Activated CD4-positive, CD25-positive, alpha-beta regulatory T cell treated with anti-CD3 and anti-CD28 coated beads, Interleukin-2, amount 50 U/mL, for 16 hours (primary cell): ENCODE data around the gene F2RL1.
"Not testable (repeated sequence)": the region's sequence is repeated elsewhere in the genome, so short reads cannot be mapped to it uniquely, and the experiment has no call there.

ENCODE experiments used
- DNase-seq: peaks from one replicate; pipeline ENCODE4 v3.0.0-alpha.2; 2020; ENCODE audit warnings: low read depth, low spot score

The F2RL1 gene

GRCh38 chr5:76805821-76806505 lies 12.9 kb upstream of the F2RL1 start:
- DNase-seq, result no peak

GRCh38 chr5:76807296-76807695 lies 11.5 kb upstream of the F2RL1 start:
- no peak for DNase-seq

- no peak for DNase-seq
Observed at GRCh38 chr5:76808141-76808691, 10.6 kb upstream of the F2RL1 start.

- no peak for DNase-seq
Observed at GRCh38 chr5:76809141-76809540, 9.7 kb upstream of the F2RL1 start.

- no peak for DNase-seq
Observed at GRCh38 chr5:76810236-76810635, 8.6 kb upstream of the F2RL1 start.

- DNase-seq, result no peak
Observed at GRCh38 chr5:76811214-76811613, 7.6 kb upstream of the F2RL1 start.

GRCh38 chr5:76812209-76812608 lies 6.6 kb upstream of the F2RL1 start:
- not testable (repeated sequence) for DNase-seq

- DNase-seq, result no peak
Observed at GRCh38 chr5:76813982-76814562, 4.8 kb upstream of the F2RL1 start.

- DNase-seq, result no peak
Observed at GRCh38 chr5:76816110-76816831, 2.6 kb upstream of the F2RL1 start.

GRCh38 chr5:76819851-76820525 lies 1.2 kb downstream of the F2RL1 start:
- DNase-seq, result no peak

GRCh38 chr5:76820526-76820890 lies 1.7 kb downstream of the F2RL1 start:
- DNase-seq, result no peak

- no peak for DNase-seq
Observed at GRCh38 chr5:76821136-76821535, 2.3 kb downstream of the F2RL1 start.

GRCh38 chr5:76822105-76822731 lies 3.4 kb downstream of the F2RL1 start:
- DNase-seq, result not testable (repeated sequence)

GRCh38 chr5:76826416-76826815 lies 7.6 kb downstream of the F2RL1 start:
- not testable (repeated sequence) for DNase-seq

GRCh38 chr5:76831110-76831452 lies 12.3 kb downstream of the F2RL1 start:
- DNase-seq, result no peak

- no peak for DNase-seq
Observed at GRCh38 chr5:76836181-76836580, 17.4 kb downstream of the F2RL1 start.

GRCh38 chr5:76836585-76836984 lies 17.8 kb downstream of the F2RL1 start:
- no peak for DNase-seq

- no peak for DNase-seq
Observed at GRCh38 chr5:76838481-76839261, 19.8 kb downstream of the F2RL1 start.

GRCh38 chr5:76841361-76841760 lies 22.5 kb downstream of the F2RL1 start:
- DNase-seq, result no peak

- no peak for DNase-seq
Observed at GRCh38 chr5:76845890-76846289, 27.1 kb downstream of the F2RL1 start.
